ENCODE results near the gene HTRA1. TPM values are rescaled to one million over a fixed set of nuclear protein-coding genes. Genes with fewer than 3 reads are reported as not detected.

The HTRA1 gene
- total RNA-seq, 2 donors from 2014 or later = 41.4 to 61.8 TPM

DNA sequence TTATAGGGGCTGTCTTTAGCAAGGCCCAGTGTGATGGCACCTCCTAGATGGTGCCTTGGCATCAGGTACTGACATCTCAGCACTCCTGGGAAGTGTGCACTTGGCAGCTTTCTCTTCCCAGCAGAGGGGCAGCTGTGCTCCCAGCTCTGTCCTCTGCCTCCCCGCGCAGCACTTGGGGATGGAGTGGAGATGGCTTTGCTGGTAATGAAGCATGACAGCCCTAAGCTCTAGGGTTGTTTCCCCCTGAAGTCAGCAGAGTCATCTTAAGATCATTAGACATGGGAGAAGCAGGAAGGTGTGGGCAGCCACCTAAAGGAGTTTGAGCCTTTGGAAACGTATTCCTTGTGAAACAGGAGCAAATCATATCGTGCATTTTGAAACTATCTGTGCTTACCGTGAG lies 46.7 kb downstream of the HTRA1 start:
- no peak for DNase-seq (ENCODE audit: low spot score)
- Histone ChIP-seq H3K27me3 (replicated peaks; ENCODE audit: insufficient read depth) (no peaks in the 10 kb centered on the region), H3K4me1 (replicated peaks) (no peaks in the 10 kb centered on the region), H3K4me3 (no peak overlapping the region), H3K36me3 (no peaks in the 10 kb centered on the region), H3K9me3 (no peaks in the 10 kb centered on the region), H3K27ac (no peak overlapping the region)
- TF ChIP-seq, protein P1, sequence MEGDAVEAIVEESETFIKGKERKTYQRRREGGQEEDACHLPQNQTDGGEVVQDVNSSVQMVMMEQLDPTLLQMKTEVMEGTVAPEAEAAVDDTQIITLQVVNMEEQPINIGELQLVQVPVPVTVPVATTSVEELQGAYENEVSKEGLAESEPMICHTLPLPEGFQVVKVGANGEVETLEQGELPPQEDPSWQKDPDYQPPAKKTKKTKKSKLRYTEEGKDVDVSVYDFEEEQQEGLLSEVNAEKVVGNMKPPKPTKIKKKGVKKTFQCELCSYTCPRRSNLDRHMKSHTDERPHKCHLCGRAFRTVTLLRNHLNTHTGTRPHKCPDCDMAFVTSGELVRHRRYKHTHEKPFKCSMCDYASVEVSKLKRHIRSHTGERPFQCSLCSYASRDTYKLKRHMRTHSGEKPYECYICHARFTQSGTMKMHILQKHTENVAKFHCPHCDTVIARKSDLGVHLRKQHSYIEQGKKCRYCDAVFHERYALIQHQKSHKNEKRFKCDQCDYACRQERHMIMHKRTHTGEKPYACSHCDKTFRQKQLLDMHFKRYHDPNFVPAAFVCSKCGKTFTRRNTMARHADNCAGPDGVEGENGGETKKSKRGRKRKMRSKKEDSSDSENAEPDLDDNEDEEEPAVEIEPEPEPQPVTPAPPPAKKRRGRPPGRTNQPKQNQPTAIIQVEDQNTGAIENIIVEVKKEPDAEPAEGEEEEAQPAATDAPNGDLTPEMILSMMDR (IDR thresholded peaks at IDR 0.05) = no peak
- TF ChIP-seq POLR2A (IDR thresholded peaks at IDR 0.05) = no peak
- no peak for TF ChIP-seq POLR2AphosphoS5 (IDR thresholded peaks at IDR 0.05)
- 82% methylated on average over 5 of the region's 5 CpGs for WGBS
- intact Hi-C loops (cut with DNase I) = no loop called here

DNA sequence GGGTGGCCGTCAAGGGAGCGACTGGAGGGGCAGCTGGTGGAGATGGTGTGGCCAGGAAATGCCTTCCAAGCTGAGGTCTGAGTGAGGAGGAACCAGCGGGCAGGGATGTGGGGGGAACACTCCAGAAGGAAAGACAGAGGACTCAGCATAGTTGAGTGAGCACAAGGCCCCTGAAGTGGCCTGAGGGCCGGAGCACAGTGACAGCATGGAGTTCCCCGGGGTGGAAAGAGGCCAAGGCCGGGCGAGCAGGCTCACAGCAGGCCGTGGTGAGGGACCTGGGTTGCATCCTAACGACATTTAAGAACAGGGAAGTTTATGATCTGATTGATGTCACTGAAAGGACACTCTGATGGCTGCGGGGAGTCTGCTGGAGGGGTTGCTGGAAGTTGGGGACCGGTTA lies 48.0 kb downstream of the HTRA1 start:
- no peak overlapping the region for H3K4me3 ChIP-seq
- H3K27me3 ChIP-seq (replicated peaks; ENCODE audit: insufficient read depth) = no peaks in the 10 kb centered on the region
- no peak for DNase-seq (ENCODE audit: low spot score)
- 80% methylated on average over 11 of the region's 11 CpGs for WGBS
- no peak overlapping the region for H3K27ac ChIP-seq
- intact Hi-C loops (cut with DNase I) = no loop called here
- no peaks in the 10 kb centered on the region for H3K4me1 ChIP-seq (replicated peaks)
- no peaks in the 10 kb centered on the region for H3K9me3 ChIP-seq
- TF ChIP-seq POLR2AphosphoS5 (IDR thresholded peaks at IDR 0.05) (no peak), POLR2A (IDR thresholded peaks at IDR 0.05) (no peak)
- TF ChIP-seq, protein P1 (IDR thresholded peaks at IDR 0.05) = no peak
- no peaks in the 10 kb centered on the region for H3K36me3 ChIP-seq

DNA sequence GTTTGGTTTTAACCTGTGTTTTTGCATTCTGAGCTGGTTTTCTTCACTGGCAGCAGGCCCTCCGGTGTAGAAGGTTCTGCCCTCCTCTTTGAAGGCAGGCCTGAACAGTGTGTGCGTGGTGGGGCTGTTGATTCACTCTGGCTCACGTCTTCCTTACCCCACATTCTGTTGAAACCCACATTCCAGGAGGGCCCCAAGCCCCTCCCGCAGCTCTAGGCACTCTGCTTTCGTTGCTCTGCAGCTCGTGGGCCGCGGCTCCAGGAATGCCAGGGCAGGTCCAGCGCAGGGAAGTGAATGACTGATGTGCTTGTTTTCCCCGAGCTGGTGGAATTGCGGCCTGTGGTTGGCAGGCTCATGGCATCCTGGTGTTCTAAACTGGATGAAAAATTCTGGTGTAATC lies 49.0 kb downstream of the HTRA1 start:
- Histone ChIP-seq H3K4me3 (no peak overlapping the region), H3K27ac (no peak overlapping the region), H3K9me3 (no peaks in the 10 kb centered on the region), H3K27me3 (replicated peaks; ENCODE audit: insufficient read depth) (no peaks in the 10 kb centered on the region), H3K36me3 (peaks cover 0 to 7% of the 10 kb centered on the region in 2 donors), H3K4me1 (replicated peaks) (no peaks in the 10 kb centered on the region)
- TF ChIP-seq, protein P1 (IDR thresholded peaks at IDR 0.05) = no peak
- intact Hi-C loops (cut with DNase I) = no loop called here
- WGBS = 50% methylated on average over 11 of the region's 11 CpGs
- DNase-seq (ENCODE audit: low spot score) = peak; percentile 48

DNA sequence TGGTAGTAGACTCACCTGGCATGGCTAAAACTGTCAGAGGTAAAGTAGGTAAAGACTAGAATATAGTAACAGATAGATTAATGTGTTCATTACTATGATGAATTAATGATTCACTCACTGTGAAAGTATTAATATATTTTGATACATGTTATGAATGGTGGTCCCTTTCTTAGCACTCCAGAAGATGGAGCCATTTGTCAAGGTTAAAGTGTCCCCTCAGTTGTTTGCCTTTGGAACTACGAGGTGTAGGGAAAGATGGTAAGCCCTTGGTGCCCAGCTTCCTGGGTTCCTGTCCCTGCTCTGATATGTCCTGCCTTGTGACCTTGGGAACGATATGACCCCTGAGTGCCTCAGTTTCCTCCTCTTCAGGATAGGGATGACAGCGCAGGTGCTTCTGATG lies 49.4 kb downstream of the HTRA1 start:
- 93% methylated on average over 3 of the region's 3 CpGs for WGBS
- Histone ChIP-seq H3K27ac (no peak overlapping the region), H3K36me3 (peaks cover 0 to 7% of the 10 kb centered on the region in 2 donors), H3K4me3 (no peak overlapping the region), H3K27me3 (replicated peaks; ENCODE audit: insufficient read depth) (no peaks in the 10 kb centered on the region), H3K9me3 (no peaks in the 10 kb centered on the region), H3K4me1 (replicated peaks) (no peaks in the 10 kb centered on the region)
- no peak for DNase-seq (ENCODE audit: low spot score)
- no peak for TF ChIP-seq POLR2A (IDR thresholded peaks at IDR 0.05)
- no peak for TF ChIP-seq POLR2AphosphoS5 (IDR thresholded peaks at IDR 0.05)
- TF ChIP-seq, protein P1 (IDR thresholded peaks at IDR 0.05) = no peak
- intact Hi-C loops (cut with DNase I) = no loop called here

DNA sequence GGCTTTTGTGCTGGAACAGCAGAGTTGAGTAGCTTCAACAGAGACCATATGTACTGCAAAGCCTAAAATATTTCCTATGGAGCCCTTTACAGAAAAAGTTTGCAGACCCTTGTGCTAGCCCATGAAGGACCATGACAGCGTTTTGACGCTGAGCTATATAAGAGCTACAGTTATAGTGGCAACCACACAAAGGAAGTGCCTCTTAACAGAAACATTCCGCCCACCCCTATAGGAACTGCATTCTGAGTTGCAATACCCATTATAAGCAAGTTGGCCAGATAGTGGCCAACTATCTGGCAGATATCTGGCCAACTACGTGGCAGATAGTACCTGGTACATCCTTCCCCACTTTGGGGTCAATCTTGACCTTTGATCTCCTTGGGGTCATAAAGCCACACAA lies 51.7 kb downstream of the HTRA1 start:
- no peak for DNase-seq (ENCODE audit: low spot score)
- no peak overlapping the region for H3K27ac ChIP-seq
- intact Hi-C loops (cut with DNase I) = no loop called here
- no peak overlapping the region for H3K4me3 ChIP-seq
- no peaks in the 10 kb centered on the region for H3K27me3 ChIP-seq (replicated peaks; ENCODE audit: insufficient read depth)
- H3K36me3 ChIP-seq = peaks cover 0 to 7% of the 10 kb centered on the region in 2 donors
- 88% methylated on average over 4 of the region's 4 CpGs for WGBS
- TF ChIP-seq POLR2A (IDR thresholded peaks at IDR 0.05) = no peak
- TF ChIP-seq POLR2AphosphoS5 (IDR thresholded peaks at IDR 0.05) = no peak
- TF ChIP-seq, protein P1 (IDR thresholded peaks at IDR 0.05) = no peak
- H3K9me3 ChIP-seq = no peaks in the 10 kb centered on the region
- no peaks in the 10 kb centered on the region for H3K4me1 ChIP-seq (replicated peaks)
